Endothelial cell of umbilical vein (primary cell): ENCODE results near the gene CLCA1. TPM values are rescaled to one million over a fixed set of nuclear protein-coding genes. Genes with fewer than 3 reads are reported as not detected.

Experiments used
- BruUV-seq: library from RNA; stranded (reverse); fragments of 400-500 nt; replicated peaks from 2 replicates; lab custom pipeline; 2021; lab: Mats Ljungman, UMichigan
- CTCF ChIA-PET: fragments of 300-600, 350-600 bp; sonication (Branson Sonifier 250); formaldehyde crosslinking; loops from one replicate; lab custom pipeline; 2021; ENCODE audit warnings: antibody characterized with exemption, inconsistent platforms; lab: Charles Lee
- POLR2A ChIA-PET: fragments of 300-600, 350-600 bp; sonication (Branson Sonifier 250); formaldehyde crosslinking; loops from one replicate; lab custom pipeline; 2021; ENCODE audit warnings: antibody characterized with exemption, inconsistent platforms; lab: Charles Lee
- DNase-seq: peaks from one replicate; pipeline ENCODE4 v3.0.0-alpha.2; 2011; ENCODE audit warnings: low read depth, low spot score
- FAIRE-seq: peaks from 2 replicates; lab custom pipeline; 2011; peaks lifted over from hg19 to GRCh38; lab: Jason Lieb, UNC
- H2AFZ ChIP-seq: 2 replicates; pipeline ENCODE4 v1.6.0; 2012; ENCODE audit warnings: low read depth, low read length, control low read depth, inconsistent platforms
- H3K27ac ChIP-seq: 2 replicates; pipeline ENCODE4 v1.5.1; 2011; ENCODE audit warnings: low read depth, mild to moderate bottlenecking, control low read depth, low read length, moderate library complexity; ENCODE audit not compliant: insufficient read depth
- H3K27me3 ChIP-seq, 2 experiments: 2 replicates each; pipeline versions ENCODE4 v1.6.0 to v1.6.1; 2011; ENCODE audit warnings: low read length in 2 of 2, mixed read lengths in 1 of 2; ENCODE audit not compliant: control insufficient read depth in 2 of 2, insufficient read depth in 2 of 2
- H3K36me3 ChIP-seq, 2 experiments: 2 replicates in 1 of 2; 3 replicates in 1 of 2; pipeline ENCODE4 v1.5.1; 2011; ENCODE audit warnings: low read length in 2 of 2, mild to moderate bottlenecking in 1 of 2, moderate library complexity in 1 of 2; ENCODE audit not compliant: control insufficient read depth in 2 of 2, insufficient read depth in 2 of 2; ENCODE audit errors: extremely low read depth in 1 of 2
- H3K4me1 ChIP-seq: 3 replicates; pipeline ENCODE4 v1.5.1; 2011; ENCODE audit warnings: mild to moderate bottlenecking, low read length; ENCODE audit not compliant: control insufficient read depth, insufficient read depth; ENCODE audit errors: extremely low read depth
- H3K4me2 ChIP-seq: 2 replicates; pipeline ENCODE4 v1.6.1; 2011; ENCODE audit warnings: low read length, control low read depth, mixed read lengths; ENCODE audit not compliant: insufficient read depth
- H3K4me3 ChIP-seq, 3 experiments: fragments of 200-600 bp in 1 of 3; sonication (generic), shearing (Covaris generic) in 1 of 3; replicated peaks in 1 of 3; 2 replicates each; pipeline ENCODE4 v1.5.1; 2011 to 2016; ENCODE audit warnings: control low read depth in 3 of 3, low read length in 3 of 3, mild to moderate bottlenecking in 2 of 3, inconsistent platforms in 1 of 3, low read depth in 1 of 3, moderate library complexity in 1 of 3; ENCODE audit not compliant: insufficient read depth in 1 of 3
- H3K79me2 ChIP-seq: 2 replicates; pipeline ENCODE4 v1.6.0; 2012; ENCODE audit warnings: low read length, inconsistent platforms; ENCODE audit not compliant: control insufficient read depth, insufficient read depth
- H3K9ac ChIP-seq: replicated peaks from 2 replicates; pipeline ENCODE3; 2011; ENCODE audit warnings: low read length, control low read depth; ENCODE audit not compliant: insufficient read depth; ENCODE audit errors: extremely low read depth
- H3K9me1 ChIP-seq: replicated peaks from 3 replicates; pipeline ENCODE4 v1.6.0; 2011; ENCODE audit warnings: mild to moderate bottlenecking, low read length; ENCODE audit not compliant: control insufficient read depth, insufficient read depth; ENCODE audit errors: extremely low read depth
- H3K9me3 ChIP-seq: replicated peaks from 2 replicates; pipeline ENCODE4 v1.5.1; 2012; ENCODE audit warnings: low read length, inconsistent platforms; ENCODE audit not compliant: control insufficient read depth, insufficient read depth
- H4K20me1 ChIP-seq: replicated peaks from 2 replicates; pipeline ENCODE3; 2011; ENCODE audit warnings: mild to moderate bottlenecking, low read length; ENCODE audit not compliant: control insufficient read depth, insufficient read depth; ENCODE audit errors: extremely low read depth
- CTCF ChIP-seq, 2 donors: IDR thresholded peaks; 1 replicate in 1 of 2; 2 replicates in 1 of 2; pipeline ENCODE4 v1.5.1; 2011; ENCODE audit warnings: low read length in 2 of 2, mild to moderate bottlenecking in 2 of 2, moderate library complexity in 2 of 2, control low read depth in 1 of 2, inconsistent platforms in 1 of 2, low read depth in 1 of 2; ENCODE audit not compliant: insufficient read depth in 1 of 2; ENCODE audit errors: extremely low read depth in 1 of 2
- EZH2 ChIP-seq: IDR thresholded peaks from 2 replicates; pipeline ENCODE4 v1.6.1; 2012; ENCODE audit warnings: borderline replicate concordance, low read depth, mild to moderate bottlenecking, moderate library complexity, low read length, inconsistent platforms; ENCODE audit not compliant: severe bottlenecking
- FOS ChIP-seq: IDR thresholded peaks from 2 replicates; pipeline ENCODE4 v1.6.1; 2011; ENCODE audit warnings: mild to moderate bottlenecking, low read length, moderate library complexity, borderline replicate concordance; ENCODE audit not compliant: insufficient read depth
- GATA2 ChIP-seq: IDR thresholded peaks from 2 replicates; pipeline ENCODE4 v1.7.0; 2011; ENCODE audit warnings: low read depth, mild to moderate bottlenecking, moderate library complexity, mixed read lengths, low read length; ENCODE audit not compliant: insufficient read length, insufficient read depth
- JUN ChIP-seq: IDR thresholded peaks from 2 replicates; pipeline ENCODE4 v1.6.1; 2011; ENCODE audit warnings: borderline replicate concordance, low read depth; ENCODE audit not compliant: insufficient read length, insufficient read depth
- MAX ChIP-seq: IDR thresholded peaks from 2 replicates; pipeline ENCODE4 v1.6.1; 2011; ENCODE audit not compliant: insufficient read depth, insufficient read length
- MYC ChIP-seq: IDR thresholded peaks from one replicate; pipeline ENCODE4 v1.6.1; 2011; ENCODE audit warnings: mild to moderate bottlenecking, low read depth, low read length
- POLR2A ChIP-seq: IDR thresholded peaks from 2 replicates; pipeline ENCODE4 v1.6.1; 2012; ENCODE audit warnings: low read depth, mild to moderate bottlenecking, control low read depth, low read length
- POLR2AphosphoS5 ChIP-seq: IDR thresholded peaks from 2 replicates; pipeline ENCODE4 v1.6.1; 2012; ENCODE audit warnings: low read depth, mild to moderate bottlenecking, control low read depth, low read length, moderate library complexity; ENCODE audit not compliant: insufficient read depth
- dilution Hi-C: fragments of 300-500 bp; cut with MboI; formaldehyde crosslinking; loops from one replicate; pipeline ENCODE4 v1.15.0; 2019; ENCODE audit warnings: low sequenced_read_pairs; ENCODE audit not compliant: extremely low pct_ligation_motif_present
- intact Hi-C: fragments of 100-400 bp; cut with micrococcal nuclease; formaldehyde crosslinking; loops from one replicate; pipeline ENCODE4 v1.10.0; 2022
- polyA plus RNA-seq, 4 experiments: library from polyadenylated mRNA; depleted of rRNA in 3 of 4; stranded (reverse) in 3 of 4; unstranded in 1 of 4; fragments of >200 nt; gene quantifications; 2 replicates each; pipeline versions ENCODE4 v1.2.1 to v1.2.3, GENCODE V29; 2011 to 2012; ENCODE audit warnings: missing spikeins in 1 of 4
- total RNA-seq: library from RNA; stranded (reverse); gene quantifications from 2 replicates; pipeline ENCODE4 v1.2.3, GENCODE V29; 2021

The CLCA1 gene
- total and polyA plus RNA-seq, 2 donors (not counting 3 experiments of a cell fraction or from before 2014, with no cell fraction given): not detected

GRCh38 chr1:86466986-86467385 lies 1.7 kb upstream of the CLCA1 start:
- Histone ChIP-seq H2AFZ (no peak overlapping the region), H3K9ac (no peak overlapping the region), H3K27ac (no peak overlapping the region), H3K4me1 (peaks cover 3% of the 10 kb centered on the region), H3K9me1 (no peaks in the 10 kb centered on the region), H3K27me3 (peaks cover 2 to 5% of the 10 kb centered on the region in 2 experiments), H3K79me2 (no peaks in the 10 kb centered on the region), H3K9me3 (no peaks in the 10 kb centered on the region), H3K36me3 (no peaks in the 10 kb centered on the region), H3K4me3 (no peak overlapping the region), H3K4me2 (no peak overlapping the region), H4K20me1 (no peaks in the 10 kb centered on the region)
- dilution Hi-C loops (no loop called here), intact Hi-C loops (loop anchor here (5.0 kb wide), 1 partner anchor 35 kb away; no protein-coding TSS in a partner anchor)
- no TSS peak for BruUV-seq
- TF ChIP-seq FOS (peak; percentile 57), POLR2A (no peak), JUN (no peak), EZH2 (no peak), MYC (no peak), POLR2AphosphoS5 (no peak)
- FAIRE-seq (no peak), DNase-seq (no peak)
- CTCF ChIA-PET: interaction anchor here (1.0 kb wide), 1 partner anchor 9 kb away, joined by 5 read pairs; no protein-coding TSS in a partner anchor
- POLR2A ChIA-PET: no interaction called here

DNA sequence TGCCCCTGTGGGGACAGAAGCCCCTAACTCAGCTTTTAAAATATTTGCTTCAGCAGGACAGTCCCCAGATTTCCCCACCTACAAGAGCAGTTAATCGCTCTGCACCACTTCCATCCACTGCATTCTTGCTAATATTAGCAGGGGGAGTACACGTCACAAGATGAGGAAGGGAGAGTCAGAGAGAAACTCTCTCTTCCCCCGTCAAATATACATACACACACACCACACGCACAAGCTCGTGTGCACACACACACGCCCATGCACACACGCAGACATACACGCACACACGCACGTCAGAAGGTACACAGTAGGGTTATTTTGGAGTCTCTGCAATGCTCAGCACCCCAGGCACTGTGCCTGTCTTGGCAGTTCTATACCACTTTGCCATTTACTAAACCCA lies 2.1 kb downstream of the CLCA1 start:
- H3K4me3 ChIP-seq: no peak overlapping the region
- no peak overlapping the region for H3K27ac ChIP-seq
- no peak for FAIRE-seq
- no peaks in the 10 kb centered on the region for H3K9me3 ChIP-seq
- intact Hi-C loops (loop anchor here (10.0 kb wide), 2 partner anchors 214 to 614 kb away; no protein-coding TSS in a partner anchor), dilution Hi-C loops (no loop called here)
- peaks cover 3% of the 10 kb centered on the region for H3K4me1 ChIP-seq
- no peaks in the 10 kb centered on the region for H4K20me1 ChIP-seq
- H3K4me2 ChIP-seq: no peak overlapping the region
- H3K9ac ChIP-seq: no peak overlapping the region
- BruUV-seq: no TSS peak
- peaks cover 2 to 3% of the 10 kb centered on the region in 2 experiments for H3K27me3 ChIP-seq
- CTCF ChIA-PET: interaction anchor here (1.3 kb wide), 1 partner anchor 91 kb away, joined by 4 read pairs; no protein-coding TSS in a partner anchor
- H2AFZ ChIP-seq: no peak overlapping the region
- POLR2A ChIA-PET: no interaction called here
- TF ChIP-seq MAX: no peak
- TF ChIP-seq MYC: no peak
- TF ChIP-seq EZH2: no peak
- TF ChIP-seq JUN: no peak
- TF ChIP-seq POLR2A: no peak
- no peak for TF ChIP-seq CTCF (IDR thresholded peaks at IDR 0.05; ENCODE audit: extremely low read depth in 1 of 2, insufficient read depth in 1 of 2, low read depth in 1 of 2, low read length in 2 of 2)
- no peak for TF ChIP-seq FOS
- TF ChIP-seq POLR2AphosphoS5: no peak
- no peak for TF ChIP-seq GATA2
- no peaks in the 10 kb centered on the region for H3K79me2 ChIP-seq
- no peak for DNase-seq
- no peaks in the 10 kb centered on the region for H3K9me1 ChIP-seq
- H3K36me3 ChIP-seq: no peaks in the 10 kb centered on the region
